Measurements from ENCODE around the gene ACAA2.

DNA sequence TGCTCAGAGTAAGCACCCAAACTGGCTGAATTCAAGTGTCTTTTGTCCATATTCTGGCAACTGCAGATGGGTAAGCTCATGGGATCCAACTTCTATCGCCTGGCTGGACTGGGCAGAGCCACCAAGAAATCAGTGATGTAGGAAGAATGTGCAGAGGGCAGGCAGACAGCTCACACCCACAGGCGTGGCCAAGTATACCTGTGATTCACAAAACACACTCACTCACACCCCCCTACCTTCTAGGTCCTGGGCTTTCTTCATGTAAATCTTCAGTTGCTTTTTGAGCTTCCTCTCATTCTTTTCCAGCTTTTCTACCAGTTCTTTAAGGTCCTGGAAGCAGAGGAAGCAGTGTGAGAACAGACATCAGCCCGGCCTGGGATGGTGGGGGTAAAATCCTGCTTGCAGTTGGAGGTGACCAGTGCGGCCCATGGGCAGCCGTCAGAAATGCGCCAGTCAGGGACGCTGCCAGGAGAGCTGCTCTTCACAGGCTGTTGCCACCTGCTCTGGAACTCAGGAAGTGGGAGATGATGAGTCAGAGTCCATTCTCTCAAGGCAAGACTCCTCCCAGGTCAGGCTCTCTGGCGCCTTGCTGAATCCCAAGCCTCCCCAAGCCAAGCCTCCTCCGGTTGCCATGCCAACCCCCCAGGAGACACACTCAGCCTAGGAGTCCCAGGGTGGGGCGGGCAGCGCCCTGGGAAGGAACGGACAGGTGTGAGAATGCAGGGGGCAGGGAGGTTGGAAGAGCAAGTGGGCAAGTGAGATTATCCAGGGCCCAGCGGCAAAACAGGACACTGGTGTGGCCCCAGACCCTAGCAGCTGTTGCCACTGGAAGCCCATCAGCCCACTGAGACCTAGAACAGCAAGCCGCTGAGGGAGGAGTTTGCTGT lies 36.2 kb upstream of the ACAA2 start:
- TF ChIP-seq SIN3A (IDR thresholded peaks at IDR 0.05; ENCODE audit: low read depth): no peak
- TF ChIP-seq, protein P1, sequence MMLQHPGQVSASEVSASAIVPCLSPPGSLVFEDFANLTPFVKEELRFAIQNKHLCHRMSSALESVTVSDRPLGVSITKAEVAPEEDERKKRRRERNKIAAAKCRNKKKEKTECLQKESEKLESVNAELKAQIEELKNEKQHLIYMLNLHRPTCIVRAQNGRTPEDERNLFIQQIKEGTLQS (IDR thresholded peaks at IDR 0.05): no peak
- TF ChIP-seq FOSL1 (IDR thresholded peaks at IDR 0.05; ENCODE audit: low read depth): no peak
- TF ChIP-seq POLR2AphosphoS5 (IDR thresholded peaks at IDR 0.05; ENCODE audit: low read depth, low read length): peak; percentile 77
- TF ChIP-seq EZH2phosphoT487 (IDR thresholded peaks at IDR 0.05; ENCODE audit: borderline replicate concordance): no peak
- no peak for TF ChIP-seq POLR2A (IDR thresholded peaks at IDR 0.05; ENCODE audit: borderline replicate concordance, extremely low read depth, insufficient read depth, insufficient read length)
- TF ChIP-seq, protein P2, sequence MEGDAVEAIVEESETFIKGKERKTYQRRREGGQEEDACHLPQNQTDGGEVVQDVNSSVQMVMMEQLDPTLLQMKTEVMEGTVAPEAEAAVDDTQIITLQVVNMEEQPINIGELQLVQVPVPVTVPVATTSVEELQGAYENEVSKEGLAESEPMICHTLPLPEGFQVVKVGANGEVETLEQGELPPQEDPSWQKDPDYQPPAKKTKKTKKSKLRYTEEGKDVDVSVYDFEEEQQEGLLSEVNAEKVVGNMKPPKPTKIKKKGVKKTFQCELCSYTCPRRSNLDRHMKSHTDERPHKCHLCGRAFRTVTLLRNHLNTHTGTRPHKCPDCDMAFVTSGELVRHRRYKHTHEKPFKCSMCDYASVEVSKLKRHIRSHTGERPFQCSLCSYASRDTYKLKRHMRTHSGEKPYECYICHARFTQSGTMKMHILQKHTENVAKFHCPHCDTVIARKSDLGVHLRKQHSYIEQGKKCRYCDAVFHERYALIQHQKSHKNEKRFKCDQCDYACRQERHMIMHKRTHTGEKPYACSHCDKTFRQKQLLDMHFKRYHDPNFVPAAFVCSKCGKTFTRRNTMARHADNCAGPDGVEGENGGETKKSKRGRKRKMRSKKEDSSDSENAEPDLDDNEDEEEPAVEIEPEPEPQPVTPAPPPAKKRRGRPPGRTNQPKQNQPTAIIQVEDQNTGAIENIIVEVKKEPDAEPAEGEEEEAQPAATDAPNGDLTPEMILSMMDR (IDR thresholded peaks at IDR 0.05 in 2 of 3, conservative IDR thresholded peaks at IDR 0.05 in 1 of 3; ENCODE audit: borderline replicate concordance in 1 of 3, insufficient read depth in 1 of 3, low read depth in 2 of 3, low read length in 2 of 3): no peak; a peak in 1 of 6 replicates
- TF ChIP-seq SP1 (IDR thresholded peaks at IDR 0.05; ENCODE audit: low read depth): no peak
- TF ChIP-seq ZNF274 (IDR thresholded peaks at IDR 0.05; ENCODE audit: low read depth, low read length): no peak
- peak; percentile 37 for TF ChIP-seq TCF7L2 (IDR thresholded peaks at IDR 0.05; ENCODE audit: borderline replicate concordance, extremely low read depth, insufficient read depth, insufficient read length)
